ENCODE results near the gene TMEM175.

GRCh38 chr4:962231-963208 lies 30.3 kb downstream of the TMEM175 start:
- TF ChIP-seq SIN3B (IDR thresholded peaks at IDR 0.05; ENCODE audit: low read length) (no peak), MTA3 (CRISPR knock-in tag; IDR thresholded peaks at IDR 0.05) (no peak), RBM39 (IDR thresholded peaks at IDR 0.05; ENCODE audit: low read depth, low read length, poor library complexity, severe bottlenecking) (no peak), TCF7 (IDR thresholded peaks at IDR 0.05; ENCODE audit: low read depth) (no peak), ZNF768 (CRISPR knock-in tag; IDR thresholded peaks at IDR 0.05) (no peak), PBX3 (CRISPR knock-in tag; IDR thresholded peaks at IDR 0.05; ENCODE audit: borderline replicate concordance) (no peak), U2AF2 (IDR thresholded peaks at IDR 0.05; ENCODE audit: low read depth, low read length) (no peak), JUND (CRISPR knock-in tag; IDR thresholded peaks at IDR 0.05) (no peak), TMF1 (CRISPR knock-in tag; IDR thresholded peaks at IDR 0.05; ENCODE audit: low read depth) (no peak), ARHGAP35 (CRISPR knock-in tag; IDR thresholded peaks at IDR 0.05; ENCODE audit: borderline replicate concordance) (no peak)
- TF ChIP-seq, protein P1, sequence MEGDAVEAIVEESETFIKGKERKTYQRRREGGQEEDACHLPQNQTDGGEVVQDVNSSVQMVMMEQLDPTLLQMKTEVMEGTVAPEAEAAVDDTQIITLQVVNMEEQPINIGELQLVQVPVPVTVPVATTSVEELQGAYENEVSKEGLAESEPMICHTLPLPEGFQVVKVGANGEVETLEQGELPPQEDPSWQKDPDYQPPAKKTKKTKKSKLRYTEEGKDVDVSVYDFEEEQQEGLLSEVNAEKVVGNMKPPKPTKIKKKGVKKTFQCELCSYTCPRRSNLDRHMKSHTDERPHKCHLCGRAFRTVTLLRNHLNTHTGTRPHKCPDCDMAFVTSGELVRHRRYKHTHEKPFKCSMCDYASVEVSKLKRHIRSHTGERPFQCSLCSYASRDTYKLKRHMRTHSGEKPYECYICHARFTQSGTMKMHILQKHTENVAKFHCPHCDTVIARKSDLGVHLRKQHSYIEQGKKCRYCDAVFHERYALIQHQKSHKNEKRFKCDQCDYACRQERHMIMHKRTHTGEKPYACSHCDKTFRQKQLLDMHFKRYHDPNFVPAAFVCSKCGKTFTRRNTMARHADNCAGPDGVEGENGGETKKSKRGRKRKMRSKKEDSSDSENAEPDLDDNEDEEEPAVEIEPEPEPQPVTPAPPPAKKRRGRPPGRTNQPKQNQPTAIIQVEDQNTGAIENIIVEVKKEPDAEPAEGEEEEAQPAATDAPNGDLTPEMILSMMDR (CRISPR knock-in tag; IDR thresholded peaks at IDR 0.05) = no peak
- TF ChIP-seq, protein P2, sequence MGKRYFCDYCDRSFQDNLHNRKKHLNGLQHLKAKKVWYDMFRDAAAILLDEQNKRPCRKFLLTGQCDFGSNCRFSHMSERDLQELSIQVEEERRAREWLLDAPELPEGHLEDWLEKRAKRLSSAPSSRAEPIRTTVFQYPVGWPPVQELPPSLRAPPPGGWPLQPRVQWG (CRISPR knock-in tag; IDR thresholded peaks at IDR 0.05; ENCODE audit: borderline replicate concordance, low read depth) = no peak
- TF ChIP-seq, protein P3, sequence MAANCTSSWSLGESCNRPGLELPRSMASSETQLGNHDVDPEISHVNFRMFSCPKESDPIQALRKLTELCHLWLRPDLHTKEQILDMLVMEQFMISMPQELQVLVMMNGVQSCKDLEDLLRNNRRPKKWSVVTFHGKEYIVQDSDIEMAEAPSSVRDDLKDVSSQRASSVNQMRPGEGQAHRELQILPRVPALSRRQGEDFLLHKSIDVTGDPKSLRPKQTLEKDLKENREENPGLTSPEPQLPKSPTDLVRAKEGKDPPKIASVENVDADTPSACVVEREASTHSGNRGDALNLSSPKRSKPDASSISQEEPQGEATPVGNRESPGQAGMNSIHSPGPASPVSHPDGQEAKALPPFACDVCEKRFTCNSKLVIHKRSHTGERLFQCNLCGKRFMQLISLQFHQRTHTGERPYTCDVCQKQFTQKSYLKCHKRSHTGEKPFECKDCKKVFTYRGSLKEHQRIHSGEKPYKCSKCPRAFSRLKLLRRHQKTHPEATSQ (CRISPR knock-in tag; IDR thresholded peaks at IDR 0.05; ENCODE audit: borderline replicate concordance) = no peak

Data from HepG2 (cell line).